Midbrain (tissue), 1 donor: ENCODE data around the gene VSNL1.
"Not testable (repeated sequence)": the region's sequence is repeated elsewhere in the genome, so short reads cannot be mapped to it uniquely, and the experiment has no call there.

Source experiments
- DNase-seq: peaks from one replicate; lab custom pipeline; 2025; lab: John Stamatoyannopoulos, UW

Gene VSNL1

GRCh38 chr2:17542471-17542870 is 2.0 kb downstream of the VSNL1 start:
- no peak for DNase-seq

GRCh38 chr2:17543131-17543660 is 2.7 kb downstream of the VSNL1 start:
- DNase-seq, result no peak

GRCh38 chr2:17543848-17544247 is 3.4 kb downstream of the VSNL1 start:
- no peak for DNase-seq

- no peak for DNase-seq
These were observed 3.8 kb downstream of the VSNL1 start for GRCh38 chr2:17544256-17544655.

GRCh38 chr2:17545680-17546613 is 5.5 kb downstream of the VSNL1 start:
- DNase-seq, result no peak

GRCh38 chr2:17547237-17547636 is 6.7 kb downstream of the VSNL1 start:
- DNase-seq, result no peak

GRCh38 chr2:17547737-17548136 is 7.2 kb downstream of the VSNL1 start:
- DNase-seq, result no peak

- DNase-seq, result no peak
These were observed 10.4 kb downstream of the VSNL1 start for GRCh38 chr2:17550907-17551306.

- DNase-seq, result no peak
These were observed 14.7 kb downstream of the VSNL1 start for GRCh38 chr2:17555150-17555549.

GRCh38 chr2:17557596-17557995 is 17.1 kb downstream of the VSNL1 start:
- no peak for DNase-seq

- DNase-seq, result no peak
These were observed 17.6 kb downstream of the VSNL1 start for GRCh38 chr2:17558053-17558452.

- DNase-seq, result no peak
These were observed 18.4 kb downstream of the VSNL1 start for GRCh38 chr2:17558878-17559277.

GRCh38 chr2:17565726-17566125 is 25.2 kb downstream of the VSNL1 start:
- not testable (repeated sequence) for DNase-seq

GRCh38 chr2:17571681-17572080 is 31.2 kb downstream of the VSNL1 start:
- DNase-seq, result no peak

GRCh38 chr2:17573085-17573803 is 32.7 kb downstream of the VSNL1 start:
- DNase-seq, result no peak

GRCh38 chr2:17573804-17574175 is 33.3 kb downstream of the VSNL1 start:
- no peak for DNase-seq

GRCh38 chr2:17574406-17575073 is 34.0 kb downstream of the VSNL1 start:
- no peak for DNase-seq

GRCh38 chr2:17576802-17577201 is 36.3 kb downstream of the VSNL1 start:
- DNase-seq, result no peak

GRCh38 chr2:17578466-17578928 is 38.0 kb downstream of the VSNL1 start:
- no peak for DNase-seq

- no peak for DNase-seq
These were observed 39.3 kb downstream of the VSNL1 start for GRCh38 chr2:17579605-17580318.

- no peak for DNase-seq
These were observed 39.8 kb downstream of the VSNL1 start for GRCh38 chr2:17580319-17580715.

- no peak for DNase-seq
These were observed 41.3 kb downstream of the VSNL1 start for GRCh38 chr2:17581831-17582230.
